Esophagus muscularis mucosa (tissue), 4 donors: ENCODE results near the gene ZNF320.

ENCODE experiments used
- EP300 ChIP-seq: sonication (generic); formaldehyde crosslinking; IDR thresholded peaks from one replicate; pipeline ENCODE4 v1.6.1; 2017; ENCODE audit warnings: antibody characterized with exemption
- POLR2A ChIP-seq: fragments of 450-650 bp; IDR thresholded peaks from one replicate; pipeline ENCODE4 v1.6.1; 2017; ENCODE audit warnings: antibody characterized with exemption, moderate library complexity, mild to moderate bottlenecking, low read depth
- TF ChIP-seq, protein P1 (sequence below), 3 experiments: fragments of 200-600 bp in 2 of 3; fragments of 450-650 bp in 1 of 3; sonication (generic) in 2 of 3; IDR thresholded peaks; one replicate each; pipeline ENCODE4 v1.5.1; 2017 to 2019; ENCODE audit warnings: antibody characterized with exemption in 3 of 3, mild to moderate bottlenecking in 2 of 3, moderate library complexity in 1 of 3

DNA sequence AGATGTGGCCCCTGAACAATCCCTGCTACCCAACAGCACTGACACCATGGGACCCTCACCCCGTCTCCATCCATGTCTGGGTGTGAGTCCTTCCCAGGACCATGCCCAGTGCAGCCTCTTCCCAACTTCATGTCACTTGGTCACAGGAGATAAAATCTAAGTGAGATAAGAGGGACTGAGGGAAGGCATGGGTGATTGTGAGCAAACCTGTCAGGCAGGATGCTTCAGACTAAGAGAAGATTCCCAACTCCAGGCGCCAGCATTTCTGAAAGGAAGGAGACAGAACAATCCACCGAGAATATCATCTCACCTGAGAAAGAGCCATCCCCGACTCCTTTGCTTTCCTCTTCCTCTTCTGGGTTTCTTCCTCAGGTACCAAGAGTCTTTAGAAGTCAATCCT is 7.5 kb downstream of the ZNF320 start:
- TF ChIP-seq, protein P1, sequence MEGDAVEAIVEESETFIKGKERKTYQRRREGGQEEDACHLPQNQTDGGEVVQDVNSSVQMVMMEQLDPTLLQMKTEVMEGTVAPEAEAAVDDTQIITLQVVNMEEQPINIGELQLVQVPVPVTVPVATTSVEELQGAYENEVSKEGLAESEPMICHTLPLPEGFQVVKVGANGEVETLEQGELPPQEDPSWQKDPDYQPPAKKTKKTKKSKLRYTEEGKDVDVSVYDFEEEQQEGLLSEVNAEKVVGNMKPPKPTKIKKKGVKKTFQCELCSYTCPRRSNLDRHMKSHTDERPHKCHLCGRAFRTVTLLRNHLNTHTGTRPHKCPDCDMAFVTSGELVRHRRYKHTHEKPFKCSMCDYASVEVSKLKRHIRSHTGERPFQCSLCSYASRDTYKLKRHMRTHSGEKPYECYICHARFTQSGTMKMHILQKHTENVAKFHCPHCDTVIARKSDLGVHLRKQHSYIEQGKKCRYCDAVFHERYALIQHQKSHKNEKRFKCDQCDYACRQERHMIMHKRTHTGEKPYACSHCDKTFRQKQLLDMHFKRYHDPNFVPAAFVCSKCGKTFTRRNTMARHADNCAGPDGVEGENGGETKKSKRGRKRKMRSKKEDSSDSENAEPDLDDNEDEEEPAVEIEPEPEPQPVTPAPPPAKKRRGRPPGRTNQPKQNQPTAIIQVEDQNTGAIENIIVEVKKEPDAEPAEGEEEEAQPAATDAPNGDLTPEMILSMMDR (IDR thresholded peaks at IDR 0.05), result no peak
- TF ChIP-seq POLR2A (no peak), EP300 (no peak)
